ENCODE data around the gene FN1.

FN1 gene

GRCh38 chr2:215362562-215362904 lies 73.3 kb downstream of the FN1 start (continued):
- TF ChIP-seq ZNF26 (tag by site-specific recombination; IDR thresholded peaks at IDR 0.05) = no peak
- TF ChIP-seq ZFP3 (tag by site-specific recombination; IDR thresholded peaks at IDR 0.05; ENCODE audit: low read depth) = no peak
- TF ChIP-seq REPIN1 (tag by site-specific recombination; IDR thresholded peaks at IDR 0.05; ENCODE audit: low read depth) = no peak
- TF ChIP-seq ZNF544 (tag by site-specific recombination; IDR thresholded peaks at IDR 0.05) = no peak
- TF ChIP-seq, protein P1, sequence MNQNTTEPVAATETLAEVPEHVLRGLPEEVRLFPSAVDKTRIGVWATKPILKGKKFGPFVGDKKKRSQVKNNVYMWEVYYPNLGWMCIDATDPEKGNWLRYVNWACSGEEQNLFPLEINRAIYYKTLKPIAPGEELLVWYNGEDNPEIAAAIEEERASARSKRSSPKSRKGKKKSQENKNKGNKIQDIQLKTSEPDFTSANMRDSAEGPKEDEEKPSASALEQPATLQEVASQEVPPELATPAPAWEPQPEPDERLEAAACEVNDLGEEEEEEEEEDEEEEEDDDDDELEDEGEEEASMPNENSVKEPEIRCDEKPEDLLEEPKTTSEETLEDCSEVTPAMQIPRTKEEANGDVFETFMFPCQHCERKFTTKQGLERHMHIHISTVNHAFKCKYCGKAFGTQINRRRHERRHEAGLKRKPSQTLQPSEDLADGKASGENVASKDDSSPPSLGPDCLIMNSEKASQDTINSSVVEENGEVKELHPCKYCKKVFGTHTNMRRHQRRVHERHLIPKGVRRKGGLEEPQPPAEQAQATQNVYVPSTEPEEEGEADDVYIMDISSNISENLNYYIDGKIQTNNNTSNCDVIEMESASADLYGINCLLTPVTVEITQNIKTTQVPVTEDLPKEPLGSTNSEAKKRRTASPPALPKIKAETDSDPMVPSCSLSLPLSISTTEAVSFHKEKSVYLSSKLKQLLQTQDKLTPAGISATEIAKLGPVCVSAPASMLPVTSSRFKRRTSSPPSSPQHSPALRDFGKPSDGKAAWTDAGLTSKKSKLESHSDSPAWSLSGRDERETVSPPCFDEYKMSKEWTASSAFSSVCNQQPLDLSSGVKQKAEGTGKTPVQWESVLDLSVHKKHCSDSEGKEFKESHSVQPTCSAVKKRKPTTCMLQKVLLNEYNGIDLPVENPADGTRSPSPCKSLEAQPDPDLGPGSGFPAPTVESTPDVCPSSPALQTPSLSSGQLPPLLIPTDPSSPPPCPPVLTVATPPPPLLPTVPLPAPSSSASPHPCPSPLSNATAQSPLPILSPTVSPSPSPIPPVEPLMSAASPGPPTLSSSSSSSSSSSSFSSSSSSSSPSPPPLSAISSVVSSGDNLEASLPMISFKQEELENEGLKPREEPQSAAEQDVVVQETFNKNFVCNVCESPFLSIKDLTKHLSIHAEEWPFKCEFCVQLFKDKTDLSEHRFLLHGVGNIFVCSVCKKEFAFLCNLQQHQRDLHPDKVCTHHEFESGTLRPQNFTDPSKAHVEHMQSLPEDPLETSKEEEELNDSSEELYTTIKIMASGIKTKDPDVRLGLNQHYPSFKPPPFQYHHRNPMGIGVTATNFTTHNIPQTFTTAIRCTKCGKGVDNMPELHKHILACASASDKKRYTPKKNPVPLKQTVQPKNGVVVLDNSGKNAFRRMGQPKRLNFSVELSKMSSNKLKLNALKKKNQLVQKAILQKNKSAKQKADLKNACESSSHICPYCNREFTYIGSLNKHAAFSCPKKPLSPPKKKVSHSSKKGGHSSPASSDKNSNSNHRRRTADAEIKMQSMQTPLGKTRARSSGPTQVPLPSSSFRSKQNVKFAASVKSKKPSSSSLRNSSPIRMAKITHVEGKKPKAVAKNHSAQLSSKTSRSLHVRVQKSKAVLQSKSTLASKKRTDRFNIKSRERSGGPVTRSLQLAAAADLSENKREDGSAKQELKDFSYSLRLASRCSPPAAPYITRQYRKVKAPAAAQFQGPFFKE (tag by site-specific recombination; IDR thresholded peaks at IDR 0.05; ENCODE audit: borderline replicate concordance) = no peak
- no peak for TF ChIP-seq ZNF629 (tag by site-specific recombination; IDR thresholded peaks at IDR 0.05)
- no peak for TF ChIP-seq ZNF416 (tag by site-specific recombination; IDR thresholded peaks at IDR 0.05)
- no peak for TF ChIP-seq ZFP69B (tag by site-specific recombination; IDR thresholded peaks at IDR 0.05)

DNA sequence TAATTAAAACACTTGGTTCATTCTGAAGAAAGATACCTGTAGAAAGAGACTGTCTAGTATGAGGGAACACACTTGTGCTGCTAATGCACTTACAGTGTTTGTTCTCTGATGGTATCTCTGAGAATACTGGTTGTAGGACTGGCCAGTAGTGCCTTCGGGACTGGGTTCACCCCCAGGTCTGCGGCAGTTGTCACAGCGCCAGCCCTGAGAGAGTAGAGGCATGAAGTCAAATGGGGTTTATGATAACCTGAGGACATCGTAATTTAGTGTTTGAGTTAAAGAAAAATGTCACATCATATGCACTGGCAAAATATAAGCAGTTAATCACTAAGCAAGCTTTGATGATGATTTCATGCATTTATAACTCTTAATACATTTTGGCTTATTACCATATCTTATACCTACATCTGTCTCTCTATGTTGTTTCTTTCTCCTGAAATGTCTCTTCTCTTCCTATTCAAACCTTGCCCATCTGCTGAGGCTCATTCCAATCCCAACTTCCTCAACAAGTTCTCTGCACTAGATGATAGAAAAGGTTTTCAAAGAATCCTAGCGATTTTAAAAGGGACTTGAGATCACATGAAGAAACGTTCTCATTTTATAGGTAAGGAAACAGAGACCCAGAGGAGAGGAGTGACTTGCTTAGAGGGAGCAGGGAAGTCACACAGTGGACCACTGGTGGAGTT lies 73.8 kb downstream of the FN1 start:
- Histone ChIP-seq H3K27ac (ENCODE audit: extremely low read depth, low read depth, low read length) (no peak overlapping the region), H3K36me3 (ENCODE audit: control insufficient read depth in 2 of 2, insufficient read depth in 1 of 2, low read length in 2 of 2) (peaks cover 30 to 73% of the 10 kb centered on the region in 2 experiments), H3K4me1 (ENCODE audit: control insufficient read depth, insufficient read depth, low read length) (no peaks in the 10 kb centered on the region), H3K4me3 (ENCODE audit: low read depth, low read length) (no peak overlapping the region), H3K9me3 (ENCODE audit: control insufficient read depth, insufficient read depth, low read depth, low read length) (no peaks in the 10 kb centered on the region)
- ChIA-PET CTCF (interaction anchor here (0.6 kb wide), 1 partner anchor 66 kb away, joined by 3 read pairs; no protein-coding TSS in a partner anchor), POLR2A (no interaction called here)
- TF ChIP-seq, protein P2, sequence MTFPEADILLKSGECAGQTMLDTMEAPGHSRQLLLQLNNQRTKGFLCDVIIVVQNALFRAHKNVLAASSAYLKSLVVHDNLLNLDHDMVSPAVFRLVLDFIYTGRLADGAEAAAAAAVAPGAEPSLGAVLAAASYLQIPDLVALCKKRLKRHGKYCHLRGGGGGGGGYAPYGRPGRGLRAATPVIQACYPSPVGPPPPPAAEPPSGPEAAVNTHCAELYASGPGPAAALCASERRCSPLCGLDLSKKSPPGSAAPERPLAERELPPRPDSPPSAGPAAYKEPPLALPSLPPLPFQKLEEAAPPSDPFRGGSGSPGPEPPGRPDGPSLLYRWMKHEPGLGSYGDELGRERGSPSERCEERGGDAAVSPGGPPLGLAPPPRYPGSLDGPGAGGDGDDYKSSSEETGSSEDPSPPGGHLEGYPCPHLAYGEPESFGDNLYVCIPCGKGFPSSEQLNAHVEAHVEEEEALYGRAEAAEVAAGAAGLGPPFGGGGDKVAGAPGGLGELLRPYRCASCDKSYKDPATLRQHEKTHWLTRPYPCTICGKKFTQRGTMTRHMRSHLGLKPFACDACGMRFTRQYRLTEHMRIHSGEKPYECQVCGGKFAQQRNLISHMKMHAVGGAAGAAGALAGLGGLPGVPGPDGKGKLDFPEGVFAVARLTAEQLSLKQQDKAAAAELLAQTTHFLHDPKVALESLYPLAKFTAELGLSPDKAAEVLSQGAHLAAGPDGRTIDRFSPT (tag by site-specific recombination; IDR thresholded peaks at IDR 0.05) = no peak
- no peak for TF ChIP-seq KLF1 (tag by site-specific recombination; IDR thresholded peaks at IDR 0.05)
- TF ChIP-seq ZNF521 (tag by site-specific recombination; IDR thresholded peaks at IDR 0.05) = no peak
- no peak for TF ChIP-seq ZNF175 (tag by site-specific recombination; IDR thresholded peaks at IDR 0.05)
- TF ChIP-seq RBAK (tag by site-specific recombination; IDR thresholded peaks at IDR 0.05) = no peak
- no peak for TF ChIP-seq ZNF785 (tag by site-specific recombination; IDR thresholded peaks at IDR 0.05)
- TF ChIP-seq ZNF350 (tag by site-specific recombination; IDR thresholded peaks at IDR 0.05) = no peak
